Astrocyte (in vitro differentiated cells and primary cell): ENCODE measurements around the gene PDSS2.
A peak's percentile ranks its signal among the peaks of the same experiment; 100 is the strongest.

Experiments used
- EZH2 ChIP-seq: IDR thresholded peaks from 2 replicates; pipeline ENCODE4 v1.6.1; 2012; ENCODE audit warnings: mild to moderate bottlenecking, low read length, inconsistent platforms; ENCODE audit not compliant: insufficient read depth
- TF ChIP-seq, protein P1 (sequence below): IDR thresholded peaks from 2 replicates; pipeline ENCODE4 v1.5.1; 2011; ENCODE audit warnings: low read depth, mild to moderate bottlenecking, inconsistent platforms, low read length, moderate library complexity; ENCODE audit not compliant: insufficient read depth

DNA sequence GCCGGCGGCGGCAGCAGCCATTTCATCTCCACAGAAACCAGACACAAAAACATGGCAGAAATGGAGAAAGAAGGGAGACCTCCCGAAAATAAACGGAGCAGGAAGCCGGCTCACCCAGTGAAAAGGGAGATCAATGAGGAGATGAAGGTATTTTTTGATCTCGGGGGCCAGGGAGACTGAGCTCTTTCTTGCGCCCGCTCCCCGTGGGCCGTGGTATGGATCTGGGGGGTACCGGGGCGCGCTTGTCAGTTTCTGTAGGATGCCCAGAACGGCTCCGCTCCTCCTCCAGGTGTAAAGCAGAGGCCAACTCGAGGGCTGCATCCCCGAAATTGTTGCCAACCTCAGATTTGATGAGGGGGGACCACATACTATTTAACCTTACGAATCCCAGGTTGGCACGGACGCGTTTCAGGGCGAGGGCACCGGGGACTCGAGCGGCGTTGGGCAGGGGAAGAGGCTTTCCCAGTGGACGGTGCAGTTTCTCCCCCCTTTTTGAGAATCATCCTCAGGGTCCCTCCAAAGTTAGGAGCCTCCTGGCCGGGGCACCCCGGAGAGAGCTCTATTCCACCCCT is 31.3 kb upstream of the PDSS2 start:
- TF ChIP-seq, protein P1, sequence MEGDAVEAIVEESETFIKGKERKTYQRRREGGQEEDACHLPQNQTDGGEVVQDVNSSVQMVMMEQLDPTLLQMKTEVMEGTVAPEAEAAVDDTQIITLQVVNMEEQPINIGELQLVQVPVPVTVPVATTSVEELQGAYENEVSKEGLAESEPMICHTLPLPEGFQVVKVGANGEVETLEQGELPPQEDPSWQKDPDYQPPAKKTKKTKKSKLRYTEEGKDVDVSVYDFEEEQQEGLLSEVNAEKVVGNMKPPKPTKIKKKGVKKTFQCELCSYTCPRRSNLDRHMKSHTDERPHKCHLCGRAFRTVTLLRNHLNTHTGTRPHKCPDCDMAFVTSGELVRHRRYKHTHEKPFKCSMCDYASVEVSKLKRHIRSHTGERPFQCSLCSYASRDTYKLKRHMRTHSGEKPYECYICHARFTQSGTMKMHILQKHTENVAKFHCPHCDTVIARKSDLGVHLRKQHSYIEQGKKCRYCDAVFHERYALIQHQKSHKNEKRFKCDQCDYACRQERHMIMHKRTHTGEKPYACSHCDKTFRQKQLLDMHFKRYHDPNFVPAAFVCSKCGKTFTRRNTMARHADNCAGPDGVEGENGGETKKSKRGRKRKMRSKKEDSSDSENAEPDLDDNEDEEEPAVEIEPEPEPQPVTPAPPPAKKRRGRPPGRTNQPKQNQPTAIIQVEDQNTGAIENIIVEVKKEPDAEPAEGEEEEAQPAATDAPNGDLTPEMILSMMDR = no peak
- TF ChIP-seq EZH2 = peak; percentile 65
